Calu3 (cell line): ENCODE measurements around the gene SAMD4B. TPM values are rescaled to one million over a fixed set of nuclear protein-coding genes. Genes with fewer than 3 reads are reported as not detected.
"Not testable (repeated sequence)": the region's sequence is repeated elsewhere in the genome, so short reads cannot be mapped to it uniquely, and the experiment has no call there.

Source experiments
- BruUV-seq: library from RNA; stranded (reverse); fragments of 400-500 nt; replicated peaks from 2 replicates; lab custom pipeline; 2021; lab: Mats Ljungman, UMichigan
- CTCF ChIA-PET: fragments of 300-600 bp; sonication (Branson Sonifier 250); formaldehyde crosslinking; loops from one replicate; lab custom pipeline; 2022; ENCODE audit warnings: antibody characterized with exemption; lab: Charles Lee
- DNase-seq: peaks from one replicate; pipeline ENCODE4 v3.0.0; 2022
- H3K27ac Mint-ChIP-seq: one replicate; pipeline ENCODE4 v1.8.0; 2022; ENCODE audit warnings: mixed read lengths; ENCODE audit not compliant: unreplicated experiment
- H3K27me3 Mint-ChIP-seq: one replicate; pipeline ENCODE4 v1.8.0; 2022; ENCODE audit warnings: mixed read lengths; ENCODE audit not compliant: unreplicated experiment
- H3K36me3 Mint-ChIP-seq: one replicate; pipeline ENCODE4 v1.8.0; 2022; ENCODE audit warnings: mild to moderate bottlenecking, moderate library complexity, mixed read lengths; ENCODE audit not compliant: insufficient read depth, unreplicated experiment
- H3K4me1 Mint-ChIP-seq: one replicate; pipeline ENCODE4 v1.8.0; 2022; ENCODE audit warnings: mild to moderate bottlenecking, low read depth, mixed read lengths; ENCODE audit not compliant: unreplicated experiment
- H3K4me3 Mint-ChIP-seq: one replicate; pipeline ENCODE4 v1.8.0; 2022; ENCODE audit warnings: mild to moderate bottlenecking, low read depth, moderate library complexity, mixed read lengths; ENCODE audit not compliant: unreplicated experiment
- H3K9me3 Mint-ChIP-seq: one replicate; pipeline ENCODE4 v1.8.0; 2022; ENCODE audit warnings: low read depth, mixed read lengths; ENCODE audit not compliant: unreplicated experiment
- intact Hi-C: fragments of 100-400 bp; cut with micrococcal nuclease; formaldehyde crosslinking; loops from one replicate; pipeline ENCODE4 v1.10.0; 2022; ENCODE audit not compliant: unreplicated experiment
- total RNA-seq: library from RNA; stranded (reverse); gene quantifications from 2 replicates; pipeline ENCODE4 v1.2.3, GENCODE V29; 2022
- TF ChIP-seq, protein P1 (sequence below): fragments of 200-600 bp; IDR thresholded peaks from one replicate; pipeline ENCODE4 v1.8.0; 2022; ENCODE audit warnings: antibody characterized with exemption; ENCODE audit not compliant: unreplicated experiment

Gene SAMD4B
- total RNA-seq, 1 experiment from 2014 or later, result 214 TPM

DNA sequence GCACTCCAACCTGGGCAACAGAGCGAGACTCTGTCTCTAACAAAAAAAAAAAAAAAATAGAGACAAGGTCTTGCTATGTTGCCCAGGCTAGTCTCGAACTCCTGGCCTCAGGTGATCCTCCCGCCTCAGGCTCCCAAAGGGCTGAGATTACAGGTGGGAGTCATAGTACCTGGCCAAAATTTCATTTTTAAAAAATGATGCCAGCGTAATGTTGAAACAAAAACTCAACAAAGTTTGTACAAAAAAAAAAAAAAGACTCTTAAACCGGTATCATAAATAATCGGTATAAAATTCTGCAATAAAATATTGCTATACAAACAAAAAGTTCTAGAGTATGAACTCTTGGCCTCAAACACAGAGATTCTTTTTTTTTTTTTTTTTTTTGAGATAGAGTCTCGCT is 9.9 kb upstream of the SAMD4B start:
- intact Hi-C loops, result no loop called here
- CTCF ChIA-PET, result interaction anchor here (1.1 kb wide), 1 partner anchor 210 kb away, joined by 3 read pairs; no protein-coding TSS in a partner anchor
- no peaks in the 10 kb centered on the region for H3K36me3 Mint-ChIP-seq
- TF ChIP-seq, protein P1, sequence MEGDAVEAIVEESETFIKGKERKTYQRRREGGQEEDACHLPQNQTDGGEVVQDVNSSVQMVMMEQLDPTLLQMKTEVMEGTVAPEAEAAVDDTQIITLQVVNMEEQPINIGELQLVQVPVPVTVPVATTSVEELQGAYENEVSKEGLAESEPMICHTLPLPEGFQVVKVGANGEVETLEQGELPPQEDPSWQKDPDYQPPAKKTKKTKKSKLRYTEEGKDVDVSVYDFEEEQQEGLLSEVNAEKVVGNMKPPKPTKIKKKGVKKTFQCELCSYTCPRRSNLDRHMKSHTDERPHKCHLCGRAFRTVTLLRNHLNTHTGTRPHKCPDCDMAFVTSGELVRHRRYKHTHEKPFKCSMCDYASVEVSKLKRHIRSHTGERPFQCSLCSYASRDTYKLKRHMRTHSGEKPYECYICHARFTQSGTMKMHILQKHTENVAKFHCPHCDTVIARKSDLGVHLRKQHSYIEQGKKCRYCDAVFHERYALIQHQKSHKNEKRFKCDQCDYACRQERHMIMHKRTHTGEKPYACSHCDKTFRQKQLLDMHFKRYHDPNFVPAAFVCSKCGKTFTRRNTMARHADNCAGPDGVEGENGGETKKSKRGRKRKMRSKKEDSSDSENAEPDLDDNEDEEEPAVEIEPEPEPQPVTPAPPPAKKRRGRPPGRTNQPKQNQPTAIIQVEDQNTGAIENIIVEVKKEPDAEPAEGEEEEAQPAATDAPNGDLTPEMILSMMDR, result no peak
- no peak overlapping the region for H3K27ac Mint-ChIP-seq
- peaks cover 45% of the 10 kb centered on the region for H3K27me3 Mint-ChIP-seq
- no peaks in the 10 kb centered on the region for H3K9me3 Mint-ChIP-seq
- no peak for DNase-seq
- no TSS peak for BruUV-seq
- no peaks in the 10 kb centered on the region for H3K4me1 Mint-ChIP-seq
- no peak overlapping the region for H3K4me3 Mint-ChIP-seq

DNA sequence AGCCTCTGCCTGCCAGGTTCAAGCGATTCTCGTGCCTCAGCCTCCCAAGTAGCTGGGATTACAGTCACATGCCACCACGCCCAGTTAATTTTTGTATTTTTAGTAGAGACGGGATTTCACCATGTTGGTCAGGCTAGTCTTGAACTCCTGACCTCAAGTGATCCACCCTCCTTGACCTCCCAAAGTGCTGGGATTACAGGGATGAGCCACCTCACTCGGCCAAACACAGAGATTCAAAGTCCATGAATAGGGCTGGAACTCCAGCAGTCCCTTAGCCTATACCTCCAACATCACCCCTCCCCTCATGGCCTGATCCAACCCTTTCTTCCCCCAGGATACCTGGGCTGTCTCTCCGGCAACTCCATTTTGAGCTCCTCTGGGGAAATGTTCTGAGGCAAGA is 9.5 kb upstream of the SAMD4B start:
- BruUV-seq, H3K27ac Mint-ChIP-seq, DNase-seq, H3K36me3 Mint-ChIP-seq, H3K4me3 Mint-ChIP-seq, intact Hi-C loops, H3K4me1 Mint-ChIP-seq, H3K9me3 Mint-ChIP-seq: not testable (repeated sequence)
- CTCF ChIA-PET, result interaction anchor here (0.6 kb wide), 1 partner anchor 189 kb away, joined by 3 read pairs; no protein-coding TSS in a partner anchor
- peaks cover 50% of the 10 kb centered on the region for H3K27me3 Mint-ChIP-seq

DNA sequence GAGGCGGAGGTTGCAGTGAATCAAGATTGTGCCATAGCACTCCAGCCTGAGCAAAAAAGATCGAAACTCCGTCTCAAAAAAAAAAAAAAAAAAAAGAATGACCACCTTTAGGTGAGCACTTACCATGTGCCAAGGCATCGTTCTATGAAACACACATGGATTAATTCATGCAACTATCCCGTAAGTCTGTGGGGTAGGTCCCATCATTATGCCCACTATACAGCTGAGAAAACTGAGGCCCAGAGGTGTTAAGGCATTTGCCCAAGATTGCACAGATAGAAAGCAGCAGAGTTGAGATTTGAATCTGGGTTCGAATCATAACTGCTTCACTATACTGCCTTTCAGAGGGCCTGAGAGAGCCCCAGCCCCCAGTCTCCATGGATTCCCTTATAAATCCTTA is 8.7 kb upstream of the SAMD4B start:
- intact Hi-C loops, result no loop called here
- no peak overlapping the region for H3K4me3 Mint-ChIP-seq
- BruUV-seq, result no TSS peak
- no peak overlapping the region for H3K27ac Mint-ChIP-seq
- CTCF ChIA-PET, result interaction anchor here (0.6 kb wide), 1 partner anchor 190 kb away, joined by 3 read pairs; no protein-coding TSS in a partner anchor
- peaks cover 9% of the 10 kb centered on the region for H3K4me1 Mint-ChIP-seq
- TF ChIP-seq, protein P1, result no peak
- peaks cover 56% of the 10 kb centered on the region for H3K27me3 Mint-ChIP-seq
- no peaks in the 10 kb centered on the region for H3K36me3 Mint-ChIP-seq
- H3K9me3 Mint-ChIP-seq, result no peaks in the 10 kb centered on the region
- no peak for DNase-seq

DNA sequence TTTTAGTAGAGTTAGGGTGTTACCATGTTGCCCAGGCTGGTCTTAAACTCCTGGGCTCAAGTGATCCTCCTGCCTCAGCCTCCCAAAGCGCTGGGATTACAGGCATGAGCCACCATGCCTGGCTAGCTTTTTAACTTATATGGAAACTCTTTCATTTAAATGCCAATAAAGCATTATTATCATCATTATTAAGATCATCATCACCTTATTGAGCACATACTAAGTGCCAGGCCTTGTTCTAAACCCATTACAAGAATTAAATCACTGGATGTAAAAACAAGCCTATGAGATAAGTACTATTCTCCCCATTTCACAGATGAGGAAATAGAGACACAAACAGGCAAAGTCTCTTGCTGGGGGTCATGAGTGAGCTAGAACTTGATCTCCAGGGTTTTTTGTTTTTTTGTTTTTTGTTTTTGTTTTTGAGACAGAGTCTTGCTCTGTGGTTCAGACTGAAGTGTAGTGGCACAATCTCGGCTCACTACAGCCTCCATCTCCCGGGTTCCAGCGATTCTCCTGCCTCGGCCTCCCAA is 7.7 kb upstream of the SAMD4B start:
- intact Hi-C loops, result no loop called here
- Mint-ChIP-seq H3K4me1 (peaks cover 10% of the 10 kb centered on the region), H3K27ac (no peak overlapping the region), H3K27me3 (peaks cover 49% of the 10 kb centered on the region), H3K36me3 (no peaks in the 10 kb centered on the region), H3K9me3 (no peaks in the 10 kb centered on the region), H3K4me3 (no peak overlapping the region)
- BruUV-seq, result no TSS peak
- no peak for DNase-seq
- TF ChIP-seq, protein P1, result no peak
- CTCF ChIA-PET, result no interaction called here

DNA sequence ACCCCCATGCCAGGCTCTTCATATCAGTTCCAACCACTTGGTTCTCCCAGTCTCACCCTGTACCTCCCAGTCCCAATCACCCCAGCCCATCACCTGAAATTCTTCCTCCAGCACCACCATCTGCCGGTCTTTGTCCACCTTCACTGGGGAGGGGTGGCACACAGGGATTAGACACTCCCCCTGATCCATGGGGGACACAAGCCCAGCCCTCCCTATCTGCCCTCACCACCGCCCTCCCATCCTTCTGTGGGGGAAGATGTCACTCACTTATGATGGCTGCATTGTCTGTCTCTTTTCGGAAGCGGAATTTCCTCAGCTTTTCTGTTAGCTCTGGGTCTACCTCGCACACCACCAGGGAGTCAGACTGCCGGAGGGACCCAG is 7.1 kb upstream of the SAMD4B start:
- Mint-ChIP-seq H3K4me3 (no peak overlapping the region), H3K27ac (no peak overlapping the region), H3K9me3 (no peaks in the 10 kb centered on the region), H3K4me1 (peaks cover 10% of the 10 kb centered on the region), H3K36me3 (no peaks in the 10 kb centered on the region), H3K27me3 (peaks cover 43% of the 10 kb centered on the region)
- CTCF ChIA-PET, result no interaction called here
- TF ChIP-seq, protein P1, result no peak
- no peak for DNase-seq
- no TSS peak for BruUV-seq
- intact Hi-C loops, result no loop called here
